IPS DF 4.7 (cell line): ENCODE measurements around the gene PTRHD1.

Experiments used
- DNase-seq: peaks from one replicate; pipeline ENCODE4 v3.0.0-alpha.2; 2013; ENCODE audit warnings: low spot score; ENCODE audit errors: extremely low read depth

Gene PTRHD1

DNA sequence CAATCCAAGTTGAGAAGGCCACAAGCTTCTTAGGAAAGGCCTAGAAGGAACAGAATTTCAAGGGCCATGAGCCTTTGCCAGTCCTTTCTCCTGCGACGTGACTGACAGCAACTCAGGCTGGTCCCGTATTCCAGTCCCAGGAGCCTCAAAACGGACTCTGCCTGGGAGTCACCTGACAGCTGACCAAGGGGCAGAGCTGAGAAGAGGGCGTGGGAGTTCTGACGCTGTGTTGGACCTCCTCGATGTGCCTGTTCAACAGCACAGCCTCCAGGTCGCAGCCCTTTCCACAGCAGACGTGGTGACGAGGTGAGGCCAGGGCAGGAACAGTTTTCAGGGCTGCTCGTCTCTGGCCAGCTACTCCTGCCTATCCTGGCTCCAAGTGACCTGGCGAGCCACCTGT, 37.6 kb upstream of the PTRHD1 start:
- DNase-seq = no peak

DNA sequence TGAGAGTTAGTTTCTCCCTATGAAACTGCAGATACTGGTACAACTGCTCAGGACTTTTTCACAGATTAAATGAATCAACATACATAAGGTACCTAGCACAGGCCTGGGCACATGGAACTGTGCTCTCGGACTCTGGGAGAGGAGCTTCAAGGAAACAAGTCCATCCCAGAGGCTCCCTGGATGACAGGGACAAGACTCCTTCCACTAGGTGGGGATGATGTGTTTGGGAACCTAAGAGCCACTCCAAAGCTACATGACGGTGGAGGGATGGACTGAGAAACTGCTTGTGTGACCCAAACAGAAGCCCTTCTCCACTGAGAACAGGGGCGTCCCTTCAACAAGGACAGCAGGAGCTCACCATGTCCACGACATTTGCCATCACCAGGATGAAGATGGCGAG, 37.2 kb upstream of the PTRHD1 start:
- DNase-seq = no peak

DNA sequence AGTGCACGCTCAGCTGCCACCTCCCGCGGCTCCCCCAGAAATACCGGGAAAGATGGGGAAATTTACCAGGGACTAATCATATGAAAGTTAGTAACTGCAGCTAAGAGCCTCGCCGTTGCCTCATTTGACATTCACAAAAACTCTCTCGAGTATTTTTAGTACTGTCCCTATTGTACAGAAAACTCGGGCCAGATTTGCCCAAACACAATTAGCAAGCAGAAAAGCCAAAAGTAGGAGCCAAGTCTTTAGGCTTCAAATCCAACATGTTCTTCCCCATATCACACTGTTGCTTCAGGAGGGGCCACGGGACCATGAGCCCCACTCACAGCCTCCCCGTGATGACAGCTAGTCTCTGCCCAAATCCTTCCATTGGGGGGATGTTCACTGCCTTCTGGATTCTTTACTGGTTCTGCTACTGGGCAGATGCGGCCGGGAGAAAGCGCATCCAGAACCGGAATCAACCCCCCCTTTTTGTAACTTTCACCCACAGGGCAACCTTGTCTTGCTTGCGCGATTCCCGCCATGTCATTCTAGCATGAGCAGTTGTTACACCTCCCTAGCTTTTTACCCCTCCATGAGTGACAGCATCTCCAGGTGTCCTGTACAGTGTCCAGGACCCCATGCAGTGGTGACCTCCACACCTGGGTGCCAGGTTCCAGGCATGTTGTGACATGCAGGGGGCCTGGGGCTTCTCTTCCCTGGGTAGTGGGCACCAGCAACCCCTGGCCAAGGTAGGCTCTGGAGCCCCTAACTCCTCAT, 35.2 kb upstream of the PTRHD1 start:
- no peak for DNase-seq

DNA sequence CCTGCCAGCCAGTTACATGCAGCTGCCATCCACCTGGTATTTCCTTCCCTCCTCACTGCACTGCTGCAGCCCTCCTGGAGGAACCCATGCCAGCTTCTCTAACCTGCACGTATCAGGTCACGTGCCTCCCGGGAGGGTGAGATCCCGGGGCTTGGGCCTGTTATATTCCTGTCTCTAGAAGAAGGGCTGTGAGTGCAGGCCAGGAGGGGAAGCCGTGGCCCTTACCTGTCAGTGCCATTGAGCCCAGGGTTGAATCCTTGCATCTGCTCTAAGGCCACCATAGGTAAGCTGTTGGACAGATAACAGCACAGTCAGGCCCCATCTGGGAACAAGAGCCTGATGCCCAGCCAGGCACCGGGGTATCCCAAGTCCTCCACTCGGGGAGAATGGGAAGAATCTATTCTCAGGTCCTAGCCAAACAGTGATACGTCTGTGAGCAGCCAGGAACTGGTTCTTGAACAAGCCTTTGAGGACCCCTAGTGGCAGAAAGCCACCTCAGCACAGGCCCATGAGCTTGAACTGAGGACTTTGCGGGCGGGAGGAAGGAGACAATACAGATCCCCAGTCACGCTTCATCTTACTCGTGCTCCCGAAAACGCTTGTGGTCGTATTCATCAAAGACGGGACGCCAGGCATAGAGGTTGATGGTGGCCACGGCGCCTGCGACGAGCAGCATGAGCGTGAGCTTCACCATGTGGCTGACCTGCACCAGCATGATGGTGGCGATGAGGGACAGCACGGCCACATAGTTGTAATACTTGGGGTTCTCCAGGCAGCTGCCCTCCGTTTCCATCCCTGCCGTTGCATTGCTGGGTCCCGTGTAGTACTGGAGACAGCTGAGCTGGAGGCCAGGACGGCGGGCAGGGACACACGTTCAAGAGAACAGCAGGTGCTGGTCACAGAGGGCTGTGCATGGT, 34.4 kb upstream of the PTRHD1 start:
- peak; percentile 91 for DNase-seq

DNA sequence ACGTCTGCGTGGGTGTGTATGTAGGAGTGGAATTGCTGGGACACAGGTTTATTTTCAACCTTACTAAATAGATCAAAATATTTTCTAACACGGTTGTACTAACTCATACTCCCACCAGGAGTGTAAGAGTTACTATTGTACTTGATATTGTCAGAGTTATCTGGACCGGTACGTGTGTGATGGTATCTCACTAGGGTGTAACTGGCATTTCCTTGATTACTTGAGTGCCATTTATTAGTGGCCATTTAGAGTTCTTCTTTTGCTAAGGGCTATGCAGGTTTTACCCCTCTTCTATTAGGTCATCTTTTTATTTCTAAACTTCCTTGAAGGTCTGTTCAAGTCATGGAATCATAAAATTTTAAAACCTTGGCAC, 33.6 kb upstream of the PTRHD1 start:
- DNase-seq = no peak

DNA sequence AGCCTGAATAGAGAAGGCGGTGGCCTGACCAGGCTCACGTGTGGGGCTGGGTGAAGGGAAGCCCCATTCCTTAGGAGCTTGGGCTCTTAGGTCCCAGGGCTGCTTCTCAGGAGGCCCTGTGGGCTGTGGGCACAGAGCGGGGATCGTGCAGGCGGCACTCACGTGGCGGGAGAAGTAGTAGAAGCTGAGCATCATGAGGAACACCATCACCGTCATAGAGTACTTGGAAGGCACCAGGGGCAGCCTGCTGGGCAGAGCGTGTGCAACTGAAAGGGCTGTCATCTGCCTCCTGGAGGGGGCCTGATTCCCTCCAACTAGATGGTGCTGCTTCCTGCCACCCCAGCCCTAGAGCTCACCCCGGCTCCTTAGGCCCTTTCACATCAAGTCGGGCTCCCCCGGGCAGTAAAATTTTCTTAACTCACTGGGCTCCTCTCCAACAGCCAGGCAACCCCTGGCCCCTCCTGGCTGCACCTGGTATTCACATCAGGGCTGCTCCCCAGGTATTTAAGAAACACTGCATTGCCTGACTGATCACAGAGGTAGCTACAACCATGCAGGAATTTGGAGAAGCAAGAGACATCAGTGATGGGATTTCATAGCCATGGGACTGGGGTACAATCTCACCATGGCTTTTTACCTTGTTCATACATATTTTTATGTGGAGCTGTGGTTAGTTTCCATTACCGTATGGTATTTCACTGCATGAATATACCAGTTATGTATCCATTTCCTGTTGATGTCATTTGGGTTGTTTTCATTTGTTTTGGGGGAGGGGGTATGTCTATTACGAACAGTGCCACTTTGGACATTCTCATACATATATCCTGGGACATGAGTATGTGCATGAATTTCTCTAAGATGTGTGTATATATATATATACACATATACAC, 32.9 kb upstream of the PTRHD1 start:
- DNase-seq = no peak

DNA sequence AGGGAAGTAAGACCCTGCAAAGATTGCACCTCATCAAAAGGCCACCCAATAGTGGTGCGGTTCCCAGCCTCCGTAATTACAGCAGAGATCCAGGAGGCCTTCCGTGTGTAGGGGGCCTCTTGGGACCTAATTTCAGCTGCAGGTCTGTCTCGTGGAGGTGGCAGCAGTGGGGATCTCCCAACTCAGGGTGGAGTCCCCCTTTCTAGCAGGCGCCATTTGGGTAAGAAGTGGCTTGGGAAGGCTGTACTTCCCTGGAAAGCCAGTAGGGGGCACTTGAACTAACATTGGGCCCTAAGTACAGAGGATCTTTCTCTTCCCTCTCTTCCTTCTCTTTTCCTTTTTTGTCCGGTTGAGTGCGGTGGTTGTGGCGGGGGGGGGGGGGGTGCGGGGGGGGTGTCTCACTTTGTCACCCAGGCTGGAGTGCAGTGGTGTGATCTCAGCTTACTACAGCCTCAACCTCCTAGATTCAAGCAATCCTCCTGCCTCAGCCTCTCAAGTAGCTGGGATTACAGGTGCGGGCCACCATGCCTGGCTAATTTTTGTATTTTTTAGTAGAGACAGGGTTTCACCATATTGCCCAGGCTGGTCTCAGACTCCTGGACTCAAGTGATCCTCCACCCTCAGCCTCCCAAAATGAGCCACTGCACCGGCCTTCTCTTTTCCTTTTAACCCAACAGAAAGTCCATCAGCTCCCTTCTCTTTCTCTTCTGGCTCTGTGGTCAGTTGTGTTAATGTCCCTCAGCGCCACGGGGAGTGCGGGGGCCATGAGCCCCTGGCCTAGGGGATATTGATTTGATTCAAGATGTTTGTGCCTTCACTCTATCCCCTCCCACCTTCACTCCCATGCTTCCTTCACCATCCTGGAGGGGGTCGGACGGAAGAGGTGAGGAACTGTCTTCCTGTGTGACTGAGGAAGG, 32.0 kb upstream of the PTRHD1 start:
- no peak for DNase-seq

DNA sequence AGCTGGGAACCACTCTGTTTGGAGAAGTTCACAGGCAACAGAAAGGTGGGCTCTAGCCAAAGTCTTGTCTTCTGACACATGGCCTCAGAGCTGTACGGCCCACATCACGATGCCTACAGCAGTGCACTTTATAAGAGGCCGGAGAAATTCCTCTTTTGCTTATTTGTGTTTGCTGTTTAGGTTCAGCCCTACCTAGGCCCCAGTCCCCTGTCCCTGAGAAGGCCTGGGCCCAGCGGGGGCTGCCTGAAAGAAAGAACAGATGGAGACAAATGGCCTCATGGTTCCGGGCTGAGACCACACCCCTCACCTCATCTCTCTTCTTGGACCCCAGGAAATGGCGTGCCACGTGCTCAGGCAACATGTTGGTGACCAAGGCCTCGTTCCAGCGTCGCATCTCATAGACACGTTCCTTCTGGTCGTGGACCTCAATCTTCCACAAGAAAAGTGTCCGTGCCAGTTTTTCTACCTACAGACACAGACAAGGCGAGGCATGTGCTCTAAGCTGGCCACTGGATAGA, 30.9 kb upstream of the PTRHD1 start:
- no peak for DNase-seq

DNA sequence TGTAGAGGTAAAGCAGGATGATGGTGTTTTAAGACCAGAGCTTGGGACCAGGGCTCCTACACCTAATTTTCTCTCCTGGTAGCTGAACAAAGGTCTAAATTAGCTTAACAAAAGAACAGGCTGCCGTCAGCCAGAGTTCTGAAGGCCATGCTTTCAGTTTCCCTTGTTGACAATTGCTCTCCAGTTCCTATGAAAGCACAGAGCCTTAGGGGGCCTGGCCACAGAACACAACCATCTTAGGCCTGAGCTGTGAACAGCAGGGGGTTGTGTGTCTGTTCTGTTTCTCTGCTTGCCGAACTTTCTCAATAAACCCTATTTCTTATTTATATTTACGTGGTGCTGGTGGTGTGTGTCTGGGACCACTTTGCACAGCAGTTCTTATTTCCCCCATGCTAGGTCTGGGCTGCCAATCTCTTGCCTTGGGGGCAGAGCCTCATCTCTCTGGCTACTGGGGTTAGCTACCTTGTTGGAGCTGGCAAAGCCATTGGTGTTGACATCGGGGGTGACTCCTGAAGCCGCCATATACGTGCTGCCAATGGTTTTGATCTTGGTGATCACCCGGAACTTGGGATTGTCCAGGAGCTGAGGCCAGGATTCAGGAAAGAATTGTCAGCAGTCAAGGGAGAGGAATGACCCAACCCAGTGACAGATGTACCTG, 29.0 kb upstream of the PTRHD1 start:
- DNase-seq = peak; percentile 64

DNA sequence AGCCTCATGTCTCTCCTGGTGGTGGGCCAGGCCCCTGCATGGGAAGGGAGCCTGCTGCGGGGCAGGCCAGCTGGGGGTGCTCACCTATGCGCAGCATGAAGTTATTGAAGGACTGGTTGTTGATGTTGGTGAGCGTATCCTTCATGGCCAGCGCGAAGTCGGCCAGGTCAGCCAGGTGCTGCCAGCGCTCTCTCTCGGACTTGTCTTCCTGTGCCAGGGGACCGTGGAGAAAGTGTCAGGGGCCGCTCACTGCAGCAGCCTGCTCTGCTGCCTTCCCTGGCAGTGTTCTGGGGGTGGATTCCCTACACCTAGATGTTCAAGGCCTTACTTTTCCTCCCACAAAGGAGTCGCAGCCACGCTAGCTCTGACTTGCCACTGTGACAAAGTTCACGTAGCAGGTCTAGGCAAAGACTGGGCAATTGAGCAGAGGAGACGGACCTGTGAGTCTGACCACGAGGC, 28.3 kb upstream of the PTRHD1 start:
- no peak for DNase-seq

DNA sequence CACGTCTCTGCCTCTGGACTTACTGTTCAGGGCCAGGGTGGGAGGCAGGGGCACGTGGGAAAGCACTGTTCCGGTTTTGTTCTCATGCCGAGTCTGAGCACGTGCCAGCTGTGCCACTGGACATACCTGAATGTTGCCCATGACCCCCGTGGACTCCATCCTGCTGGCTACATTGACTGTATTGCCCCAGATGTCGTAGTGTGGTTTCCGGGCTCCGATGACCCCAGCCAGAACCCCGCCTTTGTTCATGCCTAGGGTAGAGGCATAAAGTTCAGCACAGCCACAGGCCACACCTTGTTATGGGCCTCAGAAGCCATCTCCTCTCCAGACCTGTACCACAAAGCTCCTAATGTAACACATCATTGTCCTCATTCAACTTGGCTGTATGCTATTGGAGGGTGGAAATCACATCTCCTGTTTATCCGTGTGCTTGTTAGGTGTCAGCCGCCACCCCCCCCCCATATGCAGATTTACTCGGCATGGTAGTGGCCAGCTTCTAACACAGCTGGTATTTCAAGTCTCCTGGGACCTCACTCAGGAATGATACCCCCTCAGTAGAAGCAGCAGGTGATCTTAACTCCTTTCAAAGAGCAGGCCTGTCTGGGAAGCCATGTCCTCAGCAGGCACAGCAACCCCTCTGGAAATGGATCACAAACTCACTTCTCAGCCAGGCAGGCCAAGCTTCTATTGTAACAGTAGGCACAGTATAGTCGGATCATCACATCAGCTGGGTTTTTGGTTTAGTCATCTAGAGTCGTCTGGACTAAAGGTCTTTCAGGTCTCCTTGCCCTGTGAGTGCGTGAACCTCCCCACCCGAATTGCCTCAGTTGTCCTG, 27.6 kb upstream of the PTRHD1 start:
- no peak for DNase-seq

DNA sequence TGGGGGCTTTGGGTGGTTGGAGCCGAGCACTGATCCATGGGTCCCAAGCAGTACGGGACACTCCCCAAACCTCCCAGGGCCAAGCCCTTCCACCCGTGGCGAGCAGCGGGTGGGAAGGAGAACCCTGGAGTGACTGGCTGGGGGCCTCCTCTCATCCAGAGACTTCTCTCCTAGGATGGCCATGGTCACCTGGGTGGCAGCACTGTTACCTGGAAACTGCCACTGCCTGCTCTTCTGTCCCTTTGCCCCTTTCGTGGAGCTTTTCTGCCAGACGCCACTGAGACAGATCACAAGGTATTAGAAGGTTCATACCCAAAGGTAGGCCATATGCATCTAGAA, 27.0 kb upstream of the PTRHD1 start:
- DNase-seq = no peak

DNA sequence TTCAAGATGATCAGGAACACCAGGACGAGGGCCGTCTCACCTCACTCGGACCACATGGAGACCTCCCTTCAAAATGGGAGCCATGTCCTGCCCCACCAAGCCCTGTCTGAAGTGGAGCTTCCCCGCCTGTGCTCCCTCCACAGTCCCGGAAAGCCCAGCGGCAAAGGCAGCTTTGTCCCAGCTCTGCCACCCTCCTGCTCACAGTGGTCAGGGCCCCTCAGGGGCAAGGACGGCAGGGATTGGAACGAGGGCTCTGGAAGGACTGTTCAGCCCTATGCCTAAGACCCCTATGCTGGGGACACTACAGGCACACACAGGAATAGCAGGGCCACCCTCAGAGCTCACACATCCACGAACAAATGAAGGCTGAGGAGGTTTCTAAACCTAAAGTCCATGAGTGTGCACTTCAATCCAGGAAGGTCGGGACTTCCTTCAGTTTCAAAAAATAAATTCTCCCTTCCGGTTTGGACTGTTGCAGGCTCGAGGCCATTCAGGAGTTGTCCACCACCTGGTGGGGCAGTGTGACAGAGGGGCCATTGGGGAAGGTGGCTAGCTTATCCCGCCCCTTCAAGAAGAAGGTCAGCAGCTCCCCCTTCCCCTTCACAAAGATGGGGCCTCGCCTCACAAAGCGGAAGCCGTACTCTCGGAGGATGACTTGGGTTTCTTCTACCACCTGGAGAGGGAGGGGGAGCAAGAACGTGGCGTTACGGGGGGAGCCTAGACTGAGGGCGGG, 26.4 kb upstream of the PTRHD1 start:
- no peak for DNase-seq

DNA sequence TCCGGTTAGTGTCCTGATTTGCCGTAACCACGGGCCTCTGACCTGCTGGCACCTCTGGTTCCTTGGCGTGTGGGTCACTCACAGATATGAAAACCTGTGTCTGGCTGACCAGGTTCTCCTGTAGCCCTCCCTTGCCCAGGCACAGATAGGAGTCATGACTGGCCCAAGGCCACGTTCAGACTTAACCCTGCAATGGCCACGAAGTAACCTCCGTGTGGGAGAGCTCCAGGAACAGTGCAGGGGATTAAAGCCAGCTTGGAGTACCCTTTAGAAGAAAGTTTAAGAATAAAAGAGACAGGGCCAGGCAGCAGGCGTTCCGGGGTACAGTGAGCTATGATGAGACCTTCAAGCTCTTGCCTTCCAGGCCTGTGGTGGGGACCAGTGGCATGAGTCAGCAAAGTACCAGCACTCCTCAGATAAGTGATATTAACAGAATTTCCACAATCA, 25.6 kb upstream of the PTRHD1 start:
- no peak for DNase-seq

DNA sequence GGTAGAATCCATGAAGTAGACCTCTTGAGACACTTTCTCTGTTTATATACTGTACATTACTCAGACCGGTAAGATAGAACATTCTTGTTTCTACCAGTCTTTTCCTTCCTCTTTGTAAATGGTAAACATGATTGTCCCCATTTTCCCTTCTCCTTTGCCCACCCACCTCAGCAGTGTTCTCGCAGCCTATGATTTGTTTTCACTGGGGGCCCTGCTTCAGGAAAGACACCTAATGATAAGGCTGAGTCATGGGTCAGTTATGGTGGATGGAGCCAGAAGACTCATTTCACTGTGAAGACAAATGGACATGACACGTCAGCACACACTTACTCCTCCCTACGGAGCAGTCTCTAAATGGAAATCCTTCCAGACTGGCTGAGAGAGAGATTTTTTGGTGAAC, 23.7 kb upstream of the PTRHD1 start:
- DNase-seq = no peak

DNA sequence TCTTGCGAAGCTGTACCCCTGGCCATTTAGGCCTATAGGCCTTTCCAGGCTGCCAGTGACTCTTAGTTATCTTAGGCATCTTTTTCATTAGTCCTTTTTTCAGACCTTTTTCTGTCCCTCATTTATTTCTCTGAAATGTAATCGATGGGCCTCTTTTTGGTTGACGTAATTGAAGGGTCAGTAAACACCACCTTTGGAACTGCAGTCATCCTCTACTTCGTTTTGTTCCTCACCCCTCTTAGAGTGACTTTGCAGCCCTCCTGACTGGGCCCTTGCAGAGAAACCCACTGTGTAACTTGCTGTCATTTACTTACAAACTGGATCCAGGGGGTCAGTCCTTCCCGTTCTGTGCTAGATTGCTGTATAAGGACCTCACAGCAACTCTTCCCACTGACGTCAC, 23.2 kb upstream of the PTRHD1 start:
- DNase-seq = no peak

DNA sequence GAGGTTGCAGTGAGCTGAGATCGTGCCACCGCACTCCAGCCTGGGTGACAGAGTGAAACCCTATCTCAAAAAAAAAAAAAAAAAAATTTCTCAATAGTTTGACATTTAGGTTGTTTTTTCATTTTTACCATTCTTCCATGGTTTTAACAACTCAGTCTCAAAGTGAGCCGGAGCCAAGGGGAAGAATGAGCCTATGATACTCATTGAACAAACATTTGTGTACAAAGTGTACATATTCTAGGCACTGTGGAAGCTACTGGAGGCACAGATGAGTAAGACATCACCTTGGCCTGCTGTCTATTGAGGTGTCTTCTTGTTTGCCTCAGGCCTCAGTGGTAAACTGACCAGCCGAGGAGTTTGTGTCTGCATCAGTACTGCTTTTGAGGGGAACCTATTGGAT, 22.0 kb upstream of the PTRHD1 start:
- DNase-seq = no peak

DNA sequence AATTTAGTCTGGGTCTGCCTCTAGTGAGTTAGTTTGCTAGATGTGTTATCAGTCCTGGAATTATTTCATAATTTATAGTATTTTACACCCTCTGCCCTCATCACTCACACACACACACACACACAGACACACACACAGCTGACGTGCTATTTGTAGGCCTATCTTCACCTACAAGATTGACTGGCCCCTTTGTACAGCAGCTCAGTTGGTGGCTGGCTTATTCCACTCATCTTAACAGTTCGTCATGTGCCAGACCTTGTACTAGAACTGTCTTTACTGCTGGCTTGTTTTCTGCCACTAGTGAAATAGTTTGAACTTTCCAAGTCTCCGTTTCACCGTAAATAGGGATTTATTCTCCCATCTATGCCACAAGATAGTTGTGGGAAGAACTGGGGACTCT, 21.3 kb upstream of the PTRHD1 start:
- no peak for DNase-seq
